OCI-LY3 (cell line): ENCODE measurements around the gene F8.
"Not testable (repeated sequence)": the region's sequence is repeated elsewhere in the genome, so short reads cannot be mapped to it uniquely, and the experiment has no call there.

Source experiments
- H2AFZ ChIP-seq: fragments of 200-600, 300-600 bp; shearing (Covaris generic); 2 replicates; pipeline ENCODE4 v1.6.0; 2014; ENCODE audit warnings: antibody characterized with exemption, low read depth, low read length
- H3K27ac ChIP-seq: fragments of 200-600, 300-600 bp; sonication (generic); 2 replicates; pipeline ENCODE4 v1.5.1; 2014; ENCODE audit warnings: mild to moderate bottlenecking, low read length, moderate library complexity, mixed read lengths
- H3K27me3 ChIP-seq: fragments of 200-600, 300-600 bp; sonication (generic); 2 replicates; pipeline ENCODE4 v1.6.1; 2014; ENCODE audit warnings: low read depth, low read length, mixed read lengths
- H3K36me3 ChIP-seq: fragments of 200-600, 300-600 bp; sonication (generic); replicated peaks from 2 replicates; pipeline ENCODE3; 2014; ENCODE audit warnings: low read depth, low read length, mixed read lengths
- H3K4me1 ChIP-seq: fragments of 300-600, 200-600 bp; sonication (generic); 2 replicates; pipeline ENCODE4 v1.6.1; 2014; ENCODE audit warnings: low read length, mixed read lengths
- H3K4me2 ChIP-seq: fragments of 200-600, 300-600 bp; sonication (generic); 2 replicates; pipeline ENCODE4 v1.6.1; 2014; ENCODE audit warnings: low read length, mixed read lengths
- H3K4me3 ChIP-seq: fragments of 300-600, 200-600 bp; sonication (generic); 2 replicates; pipeline ENCODE4 v1.5.1; 2014; ENCODE audit warnings: antibody characterized with exemption, mild to moderate bottlenecking, low read length, moderate library complexity
- H3K79me2 ChIP-seq: fragments of 300-600, 200-600 bp; shearing (Covaris generic); 2 replicates; pipeline ENCODE4 v1.6.1; 2014; ENCODE audit warnings: mild to moderate bottlenecking, low read length, mixed read lengths
- H3K9ac ChIP-seq: fragments of 300-600, 200-600 bp; shearing (Covaris generic); 2 replicates; pipeline ENCODE4 v1.6.0; 2014; ENCODE audit warnings: mild to moderate bottlenecking, low read length, moderate library complexity
- H3K9me3 ChIP-seq: fragments of 200-600, 300-600 bp; shearing (Covaris generic); 2 replicates; pipeline ENCODE4 v1.6.1; 2014; ENCODE audit warnings: low read length, mixed read lengths; ENCODE audit not compliant: insufficient read depth
- H4K20me1 ChIP-seq: fragments of 200-600, 300-600 bp; sonication (generic); 2 replicates; pipeline ENCODE4 v1.6.1; 2016; ENCODE audit warnings: low read length, mixed read lengths; ENCODE audit not compliant: insufficient read depth
- EZH2phosphoT487 ChIP-seq: fragments of 200-600 bp; shearing (Covaris generic); IDR thresholded peaks from 2 replicates; pipeline ENCODE4 v1.6.1; 2018; ENCODE audit warnings: antibody characterized with exemption, mixed run types, low read depth
- TF ChIP-seq, protein P1 (sequence below): fragments of 200-600, 300-600 bp; sonication (generic); IDR thresholded peaks from 2 replicates; pipeline ENCODE4 v1.5.1; 2014; ENCODE audit warnings: antibody characterized with exemption, low read length, low read depth

The F8 gene

DNA sequence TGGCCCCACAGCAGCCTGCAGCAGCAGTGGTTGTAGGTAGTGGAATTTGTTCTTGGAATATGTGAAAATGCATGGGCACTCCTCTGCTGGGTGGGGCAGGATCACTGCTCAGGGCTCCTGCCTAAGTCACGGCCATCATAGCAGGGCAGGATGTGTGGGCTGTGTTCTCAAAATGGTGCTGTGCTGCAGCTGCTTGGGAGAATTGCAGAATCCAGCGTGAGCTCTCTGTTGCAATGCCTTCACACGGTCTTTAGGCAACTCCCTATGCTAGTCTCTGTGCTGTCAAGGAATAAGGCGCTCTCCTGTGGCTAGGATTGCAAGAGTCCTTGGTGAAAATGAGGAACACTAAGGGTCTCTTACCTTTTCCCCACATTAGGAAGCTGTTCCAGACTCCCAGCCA is 42.9 kb downstream of the F8 start:
- no peaks in the 10 kb centered on the region for H4K20me1 ChIP-seq
- H3K9ac ChIP-seq: no peak overlapping the region
- no peak for TF ChIP-seq EZH2phosphoT487
- TF ChIP-seq, protein P1, sequence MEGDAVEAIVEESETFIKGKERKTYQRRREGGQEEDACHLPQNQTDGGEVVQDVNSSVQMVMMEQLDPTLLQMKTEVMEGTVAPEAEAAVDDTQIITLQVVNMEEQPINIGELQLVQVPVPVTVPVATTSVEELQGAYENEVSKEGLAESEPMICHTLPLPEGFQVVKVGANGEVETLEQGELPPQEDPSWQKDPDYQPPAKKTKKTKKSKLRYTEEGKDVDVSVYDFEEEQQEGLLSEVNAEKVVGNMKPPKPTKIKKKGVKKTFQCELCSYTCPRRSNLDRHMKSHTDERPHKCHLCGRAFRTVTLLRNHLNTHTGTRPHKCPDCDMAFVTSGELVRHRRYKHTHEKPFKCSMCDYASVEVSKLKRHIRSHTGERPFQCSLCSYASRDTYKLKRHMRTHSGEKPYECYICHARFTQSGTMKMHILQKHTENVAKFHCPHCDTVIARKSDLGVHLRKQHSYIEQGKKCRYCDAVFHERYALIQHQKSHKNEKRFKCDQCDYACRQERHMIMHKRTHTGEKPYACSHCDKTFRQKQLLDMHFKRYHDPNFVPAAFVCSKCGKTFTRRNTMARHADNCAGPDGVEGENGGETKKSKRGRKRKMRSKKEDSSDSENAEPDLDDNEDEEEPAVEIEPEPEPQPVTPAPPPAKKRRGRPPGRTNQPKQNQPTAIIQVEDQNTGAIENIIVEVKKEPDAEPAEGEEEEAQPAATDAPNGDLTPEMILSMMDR: no peak
- no peaks in the 10 kb centered on the region for H3K36me3 ChIP-seq
- no peak overlapping the region for H2AFZ ChIP-seq
- no peak overlapping the region for H3K4me2 ChIP-seq
- no peaks in the 10 kb centered on the region for H3K27me3 ChIP-seq
- no peak overlapping the region for H3K4me3 ChIP-seq
- H3K9me3 ChIP-seq: no peaks in the 10 kb centered on the region
- no peak overlapping the region for H3K27ac ChIP-seq
- no peaks in the 10 kb centered on the region for H3K79me2 ChIP-seq
- peaks cover 11% of the 10 kb centered on the region for H3K4me1 ChIP-seq

DNA sequence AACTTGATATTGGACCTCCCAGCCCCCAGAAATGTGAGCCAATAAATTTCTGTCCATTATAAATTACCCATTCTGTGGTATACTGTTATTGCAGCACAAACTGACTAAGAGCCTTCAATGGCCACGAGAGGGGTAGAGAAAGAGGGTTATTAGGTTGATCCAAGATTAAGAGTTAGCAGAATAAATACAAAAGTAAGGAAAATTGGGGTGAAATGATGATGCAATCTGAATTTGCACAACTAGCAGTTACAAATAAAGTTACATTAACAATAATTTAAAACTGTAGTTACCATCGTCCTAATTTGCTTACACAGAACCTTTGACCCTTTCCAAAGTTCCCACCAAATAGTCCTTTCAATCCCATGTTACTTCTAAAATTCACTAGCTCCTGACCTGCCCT is 54.2 kb downstream of the F8 start:
- no peaks in the 10 kb centered on the region for H3K36me3 ChIP-seq
- no peaks in the 10 kb centered on the region for H3K9me3 ChIP-seq
- no peak overlapping the region for H2AFZ ChIP-seq
- H3K79me2 ChIP-seq: no peaks in the 10 kb centered on the region
- H3K9ac ChIP-seq: no peak overlapping the region
- no peak overlapping the region for H3K27ac ChIP-seq
- no peak overlapping the region for H3K4me3 ChIP-seq
- H3K4me2 ChIP-seq: no peak overlapping the region
- no peaks in the 10 kb centered on the region for H3K27me3 ChIP-seq
- no peaks in the 10 kb centered on the region for H4K20me1 ChIP-seq
- TF ChIP-seq EZH2phosphoT487: no peak
- TF ChIP-seq, protein P1: no peak
- H3K4me1 ChIP-seq: no peaks in the 10 kb centered on the region

DNA sequence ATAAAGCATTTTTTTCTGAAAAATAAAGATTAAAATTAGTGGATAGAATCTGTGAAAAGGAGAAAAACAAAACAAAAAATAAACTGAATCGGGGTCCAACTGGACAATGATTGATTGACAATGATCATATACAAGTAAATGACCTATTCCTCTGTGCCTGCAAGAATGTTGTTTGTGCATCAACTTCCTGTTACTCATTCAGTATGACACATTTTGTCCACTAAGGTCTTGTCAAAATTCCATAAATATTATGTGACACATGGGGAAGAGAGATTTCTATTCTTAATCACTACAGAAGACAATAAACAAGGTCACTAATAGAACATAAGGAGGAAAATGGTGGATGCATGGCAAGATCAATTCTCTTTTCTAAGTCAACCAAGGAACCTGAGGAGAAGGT is 54.9 kb downstream of the F8 start:
- Histone ChIP-seq H3K9me3 (no peaks in the 10 kb centered on the region), H2AFZ (no peak overlapping the region), H3K4me2 (no peak overlapping the region), H3K27ac (no peak overlapping the region), H3K79me2 (no peaks in the 10 kb centered on the region), H3K36me3 (no peaks in the 10 kb centered on the region), H3K4me3 (no peak overlapping the region), H3K4me1 (no peaks in the 10 kb centered on the region), H4K20me1 (no peaks in the 10 kb centered on the region), H3K27me3 (no peaks in the 10 kb centered on the region), H3K9ac (no peak overlapping the region)
- no peak for TF ChIP-seq EZH2phosphoT487
- TF ChIP-seq, protein P1: no peak

DNA sequence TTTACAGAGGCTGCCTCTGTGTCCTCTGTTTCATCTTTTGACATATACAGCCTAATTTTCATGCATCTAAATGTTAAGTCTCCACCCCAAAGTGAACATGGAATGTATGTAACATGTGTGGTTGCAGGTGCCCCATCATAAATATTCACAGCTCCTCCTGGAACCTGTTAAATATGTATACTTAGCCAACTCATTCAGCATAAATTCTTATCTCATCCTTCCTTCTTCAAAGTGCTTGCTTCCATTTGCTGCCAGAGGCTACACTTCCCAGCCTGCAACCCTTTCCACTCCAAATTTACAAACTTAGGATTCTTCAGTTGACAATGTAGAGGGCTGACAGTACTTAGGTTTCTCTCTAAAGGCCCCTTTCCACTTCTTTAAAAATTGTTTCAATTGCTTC is 60.6 kb downstream of the F8 start:
- Histone ChIP-seq H3K9ac (no peak overlapping the region), H4K20me1 (no peaks in the 10 kb centered on the region), H3K27me3 (no peaks in the 10 kb centered on the region), H3K27ac (no peak overlapping the region), H3K4me3 (no peak overlapping the region), H2AFZ (no peak overlapping the region), H3K4me1 (no peaks in the 10 kb centered on the region), H3K4me2 (no peak overlapping the region), H3K36me3 (no peaks in the 10 kb centered on the region), H3K9me3 (no peaks in the 10 kb centered on the region), H3K79me2 (no peaks in the 10 kb centered on the region)
- no peak for TF ChIP-seq EZH2phosphoT487
- TF ChIP-seq, protein P1: no peak

DNA sequence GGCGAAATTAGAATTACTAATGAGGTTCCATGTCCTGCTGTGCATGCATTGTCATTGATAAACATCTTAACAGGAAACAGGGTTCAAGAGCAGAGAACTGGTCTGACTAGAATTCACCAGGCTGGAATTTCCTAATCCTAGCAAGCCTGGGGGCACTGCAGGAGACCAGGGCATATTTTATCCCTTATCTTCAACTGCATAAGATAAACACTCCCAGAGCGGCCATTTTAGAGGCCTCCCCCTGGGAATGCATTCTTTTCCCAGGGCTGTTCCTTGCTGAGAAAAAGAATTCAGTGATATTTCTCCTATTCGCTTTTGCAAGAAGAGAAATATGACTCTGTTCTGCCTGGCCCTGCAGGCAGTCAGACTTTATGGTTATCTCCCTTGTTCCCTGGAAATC is 66.7 kb downstream of the F8 start:
- not testable (repeated sequence) for H2AFZ ChIP-seq, H3K4me2 ChIP-seq, H3K4me1 ChIP-seq, H3K27ac ChIP-seq, H3K4me3 ChIP-seq, H3K36me3 ChIP-seq, H3K79me2 ChIP-seq, H3K9ac ChIP-seq, H4K20me1 ChIP-seq, H3K27me3 ChIP-seq, H3K9me3 ChIP-seq

DNA sequence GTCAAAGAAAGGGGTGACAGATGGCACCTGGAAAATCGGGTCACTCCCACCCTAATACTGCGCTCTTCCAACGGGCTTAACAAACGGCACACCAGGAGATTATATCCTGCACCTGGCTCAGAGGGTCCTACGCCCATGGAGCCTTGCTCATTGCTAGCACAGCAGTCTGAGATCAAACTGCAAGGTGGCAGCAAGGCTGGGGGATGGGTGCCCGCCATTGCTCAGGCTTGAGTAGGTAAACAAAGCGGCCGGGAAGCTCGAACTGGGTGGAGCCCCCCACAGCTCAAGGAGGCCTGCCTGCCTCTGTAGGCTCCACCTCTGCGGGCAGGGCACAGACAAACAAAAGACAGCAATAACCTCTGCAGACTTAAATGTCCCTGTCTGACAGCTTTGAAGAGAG is 83.3 kb downstream of the F8 start:
- not testable (repeated sequence) for H3K9ac ChIP-seq, H3K9me3 ChIP-seq, H3K4me2 ChIP-seq, H3K36me3 ChIP-seq, H3K27me3 ChIP-seq, H3K79me2 ChIP-seq, H3K27ac ChIP-seq, H3K4me3 ChIP-seq, H4K20me1 ChIP-seq, H2AFZ ChIP-seq, H3K4me1 ChIP-seq

DNA sequence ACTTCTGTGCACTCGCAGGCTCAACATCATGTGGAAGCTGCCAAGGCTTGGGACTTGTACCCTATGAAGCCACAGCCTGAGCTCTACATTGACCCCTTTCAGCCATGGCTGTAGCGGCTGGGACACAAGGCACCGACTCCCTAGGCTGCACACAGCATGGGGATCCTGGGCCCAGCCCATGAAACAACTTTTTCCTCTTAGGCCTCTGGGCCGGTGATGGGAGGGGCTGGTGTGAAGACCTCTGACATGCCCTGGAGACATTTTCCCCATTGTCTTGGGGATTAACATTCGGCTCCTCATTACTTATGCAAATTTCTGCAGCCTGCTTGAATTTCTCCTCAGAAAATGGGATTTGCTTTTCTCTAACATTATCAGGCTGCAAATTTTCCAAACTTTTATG is 97.8 kb downstream of the F8 start:
- H3K27me3 ChIP-seq, H3K9me3 ChIP-seq, H3K79me2 ChIP-seq, H2AFZ ChIP-seq, H3K4me3 ChIP-seq, H3K27ac ChIP-seq, H3K4me2 ChIP-seq, H3K36me3 ChIP-seq, H3K4me1 ChIP-seq, H4K20me1 ChIP-seq, H3K9ac ChIP-seq: not testable (repeated sequence)
